WTC11 (cell line): ENCODE results near the gene TUBB4B. TPM values are rescaled to one million over a fixed set of nuclear protein-coding genes. Genes with fewer than 3 reads are reported as not detected.
A peak's percentile ranks its signal among the peaks of the same experiment; 100 is the strongest.

Experiments used
- ATAC-seq: fragments of 200-7000 bp; cut with Tn5 transposase; 2 replicates; pipeline ENCODE4 v1.10.0; 2021; ENCODE audit warnings: mild to moderate bottlenecking, moderate library complexity
- CTCF ChIA-PET: fragments of 300-600 bp; sonication (Branson Sonifier 250); formaldehyde crosslinking; loops from one replicate; lab custom pipeline; 2021; ENCODE audit warnings: antibody characterized with exemption; lab: Charles Lee
- POLR2A ChIA-PET: fragments of 350-600 bp; sonication (Branson Sonifier 250); formaldehyde crosslinking; loops from one replicate; lab custom pipeline; 2021; ENCODE audit warnings: antibody characterized with exemption; lab: Charles Lee
- DNase-seq: peaks from one replicate; pipeline ENCODE4 v3.0.0; 2021; ENCODE audit warnings: low spot score
- H3K27ac Mint-ChIP-seq: 2 replicates; pipeline ENCODE4 v1.8.0; 2021; ENCODE audit warnings: mixed read lengths
- H3K27me3 Mint-ChIP-seq: 2 replicates; pipeline ENCODE4 v1.8.0; 2021; ENCODE audit warnings: low read depth, mild to moderate bottlenecking, moderate library complexity, mixed read lengths
- H3K36me3 Mint-ChIP-seq: 2 replicates; pipeline ENCODE4 v1.8.0; 2021; ENCODE audit warnings: mixed read lengths
- H3K4me1 Mint-ChIP-seq: 2 replicates; pipeline ENCODE4 v1.8.0; 2022; ENCODE audit warnings: mixed read lengths
- H3K4me3 Mint-ChIP-seq: 2 replicates; pipeline ENCODE4 v1.8.0; 2021; ENCODE audit warnings: mild to moderate bottlenecking, moderate library complexity, mixed read lengths
- H3K9me3 Mint-ChIP-seq: 2 replicates; pipeline ENCODE4 v1.8.0; 2021; ENCODE audit warnings: mixed read lengths
- CREB1 ChIP-seq: sonication (generic); formaldehyde crosslinking; IDR thresholded peaks from 2 replicates; pipeline ENCODE4 v1.8.0; 2023; ENCODE audit warnings: mild to moderate bottlenecking, missing genetic modification reagents
- CREM ChIP-seq: sonication (generic); formaldehyde crosslinking; IDR thresholded peaks from 2 replicates; pipeline ENCODE4 v1.8.1; 2022; ENCODE audit warnings: mild to moderate bottlenecking, missing genetic modification reagents, moderate library complexity
- GTF2I ChIP-seq: fragments of 250-450 bp; sonication (Bioruptor Pico); conservative IDR thresholded peaks from 2 replicates; pipeline ENCODE4 v1.4.0; 2021; ENCODE audit warnings: mild to moderate bottlenecking
- HMGA2 ChIP-seq: fragments of 250-450 bp; sonication (Bioruptor Pico); IDR thresholded peaks from 2 replicates; pipeline ENCODE4 v1.4.0; 2021; ENCODE audit warnings: mild to moderate bottlenecking, moderate library complexity
- JAZF1 ChIP-seq: fragments of 250-450 bp; sonication (Bioruptor Pico); IDR thresholded peaks from 2 replicates; pipeline ENCODE4 v1.9.0; 2021; ENCODE audit warnings: moderate library complexity, mild to moderate bottlenecking, inconsistent platforms
- JUN ChIP-seq: sonication (generic); formaldehyde crosslinking; IDR thresholded peaks from 2 replicates; pipeline ENCODE4 v1.8.0; 2023; ENCODE audit warnings: mild to moderate bottlenecking, missing genetic modification reagents
- NR2C2 ChIP-seq: sonication (generic); formaldehyde crosslinking; IDR thresholded peaks from 2 replicates; pipeline ENCODE4 v1.8.0; 2022; ENCODE audit warnings: mild to moderate bottlenecking, missing genetic modification reagents
- RELA ChIP-seq: sonication (generic); formaldehyde crosslinking; IDR thresholded peaks from 2 replicates; pipeline ENCODE4 v1.8.1; 2022; ENCODE audit warnings: missing genetic modification reagents, mild to moderate bottlenecking, borderline replicate concordance
- SMAD3 ChIP-seq: sonication (generic); formaldehyde crosslinking; IDR thresholded peaks from 2 replicates; pipeline ENCODE4 v1.8.0; 2022; ENCODE audit warnings: missing genetic modification reagents, mild to moderate bottlenecking, borderline replicate concordance
- ZNF232 ChIP-seq: sonication (generic); formaldehyde crosslinking; IDR thresholded peaks from 2 replicates; pipeline ENCODE4 v1.8.0; 2022; ENCODE audit warnings: mild to moderate bottlenecking, missing genetic modification reagents
- ZNF423 ChIP-seq: fragments of 250-450 bp; sonication (Bioruptor Pico); IDR thresholded peaks from 2 replicates; pipeline ENCODE4 v2.1.2; 2022; ENCODE audit warnings: mild to moderate bottlenecking, moderate library complexity
- total RNA-seq: library from RNA; stranded (reverse); gene quantifications from 3 replicates; pipeline ENCODE4 v1.2.3, GENCODE V29; 2021
- TF ChIP-seq, protein P1 (sequence below): sonication (generic); formaldehyde crosslinking; IDR thresholded peaks from 2 replicates; pipeline ENCODE4 v1.8.1; 2022; ENCODE audit warnings: missing genetic modification reagents, borderline replicate concordance
- TF ChIP-seq, protein P2 (sequence below): fragments of 250-450 bp; sonication (Bioruptor Pico); conservative IDR thresholded peaks from 2 replicates; pipeline ENCODE4 v1.9.0; 2021; ENCODE audit warnings: mild to moderate bottlenecking
- TF ChIP-seq, protein P3 (sequence below): sonication (generic); formaldehyde crosslinking; conservative IDR thresholded peaks from 2 replicates; pipeline ENCODE4 v1.8.1; 2023; ENCODE audit warnings: mild to moderate bottlenecking, low read depth, missing genetic modification reagents, moderate library complexity
- TF ChIP-seq, protein P4 (sequence below): fragments of 250-450 bp; sonication (Bioruptor Pico); IDR thresholded peaks from 2 replicates; pipeline ENCODE4 v1.9.0; 2021; ENCODE audit warnings: mild to moderate bottlenecking
- TF ChIP-seq, protein P5 (sequence below): sonication (generic); formaldehyde crosslinking; IDR thresholded peaks from 2 replicates; pipeline ENCODE4 v1.8.0; 2022; ENCODE audit warnings: mild to moderate bottlenecking, missing genetic modification reagents
- TF ChIP-seq, protein P6 (sequence below): sonication (generic); formaldehyde crosslinking; IDR thresholded peaks from 2 replicates; pipeline ENCODE4 v1.8.1; 2022; ENCODE audit warnings: low read depth, missing genetic modification reagents, borderline replicate concordance

TUBB4B gene
- total RNA-seq, 1 experiment from 2014 or later, result 375 TPM

DNA sequence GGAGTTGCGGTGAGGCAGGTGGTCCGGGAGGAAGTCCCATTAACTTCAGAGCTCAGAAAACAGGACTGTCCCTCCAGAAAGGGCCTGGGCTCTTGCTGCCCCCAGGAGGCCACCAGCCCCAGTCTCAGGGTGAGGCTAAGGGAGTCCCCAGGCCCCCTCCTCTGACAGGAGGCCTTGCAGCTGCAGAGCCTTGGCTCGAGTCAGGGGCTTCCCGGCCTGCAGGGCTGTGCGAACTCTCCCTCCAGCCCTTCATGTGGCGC lies 6.8 kb downstream of the TUBB4B start (continued):
- TF ChIP-seq, protein P1, sequence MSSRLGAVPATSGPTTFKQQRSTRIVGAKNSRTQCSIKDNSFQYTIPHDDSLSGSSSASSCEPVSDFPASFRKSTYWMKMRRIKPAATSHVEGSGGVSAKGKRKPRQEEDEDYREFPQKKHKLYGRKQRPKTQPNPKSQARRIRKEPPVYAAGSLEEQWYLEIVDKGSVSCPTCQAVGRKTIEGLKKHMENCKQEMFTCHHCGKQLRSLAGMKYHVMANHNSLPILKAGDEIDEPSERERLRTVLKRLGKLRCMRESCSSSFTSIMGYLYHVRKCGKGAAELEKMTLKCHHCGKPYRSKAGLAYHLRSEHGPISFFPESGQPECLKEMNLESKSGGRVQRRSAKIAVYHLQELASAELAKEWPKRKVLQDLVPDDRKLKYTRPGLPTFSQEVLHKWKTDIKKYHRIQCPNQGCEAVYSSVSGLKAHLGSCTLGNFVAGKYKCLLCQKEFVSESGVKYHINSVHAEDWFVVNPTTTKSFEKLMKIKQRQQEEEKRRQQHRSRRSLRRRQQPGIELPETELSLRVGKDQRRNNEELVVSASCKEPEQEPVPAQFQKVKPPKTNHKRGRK (CRISPR knock-in tag), result no peak
- TF ChIP-seq JAZF1 (CRISPR knock-in tag), result no peak
- TF ChIP-seq, protein P2, sequence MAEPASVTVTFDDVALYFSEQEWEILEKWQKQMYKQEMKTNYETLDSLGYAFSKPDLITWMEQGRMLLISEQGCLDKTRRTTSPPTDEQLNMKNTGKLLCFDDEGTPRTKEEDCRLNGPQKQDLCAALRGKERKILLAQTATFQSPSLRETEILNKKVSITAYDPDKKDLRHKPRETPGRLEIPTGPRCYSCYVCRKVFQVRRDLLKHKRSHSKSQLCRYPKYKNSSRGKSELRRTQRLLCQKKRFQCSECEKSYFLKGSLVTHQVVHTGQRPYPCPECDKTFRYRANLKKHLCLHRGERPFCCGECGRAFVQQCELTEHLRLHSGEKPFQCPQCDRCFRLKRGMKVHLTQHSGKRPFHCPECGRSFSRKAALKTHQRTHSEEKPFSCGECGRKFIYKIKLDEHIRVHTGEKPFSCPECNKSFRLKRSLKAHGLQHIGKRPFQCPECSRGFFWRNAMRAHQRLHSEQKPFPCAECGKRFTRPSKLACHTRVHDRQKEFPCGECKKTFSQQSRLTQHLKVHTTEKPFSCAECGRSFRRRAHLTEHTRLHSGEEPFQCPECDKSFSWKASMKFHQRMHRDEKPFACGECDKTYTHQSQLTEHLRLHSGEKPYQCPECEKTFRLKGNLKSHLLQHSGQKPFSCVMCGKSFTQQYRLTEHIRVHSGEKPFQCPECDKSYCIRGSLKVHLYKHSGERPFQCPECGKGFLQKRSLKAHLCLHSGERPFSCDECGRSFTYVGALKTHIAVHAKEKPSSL (CRISPR knock-in tag), result no peak
- TF ChIP-seq, protein P3, sequence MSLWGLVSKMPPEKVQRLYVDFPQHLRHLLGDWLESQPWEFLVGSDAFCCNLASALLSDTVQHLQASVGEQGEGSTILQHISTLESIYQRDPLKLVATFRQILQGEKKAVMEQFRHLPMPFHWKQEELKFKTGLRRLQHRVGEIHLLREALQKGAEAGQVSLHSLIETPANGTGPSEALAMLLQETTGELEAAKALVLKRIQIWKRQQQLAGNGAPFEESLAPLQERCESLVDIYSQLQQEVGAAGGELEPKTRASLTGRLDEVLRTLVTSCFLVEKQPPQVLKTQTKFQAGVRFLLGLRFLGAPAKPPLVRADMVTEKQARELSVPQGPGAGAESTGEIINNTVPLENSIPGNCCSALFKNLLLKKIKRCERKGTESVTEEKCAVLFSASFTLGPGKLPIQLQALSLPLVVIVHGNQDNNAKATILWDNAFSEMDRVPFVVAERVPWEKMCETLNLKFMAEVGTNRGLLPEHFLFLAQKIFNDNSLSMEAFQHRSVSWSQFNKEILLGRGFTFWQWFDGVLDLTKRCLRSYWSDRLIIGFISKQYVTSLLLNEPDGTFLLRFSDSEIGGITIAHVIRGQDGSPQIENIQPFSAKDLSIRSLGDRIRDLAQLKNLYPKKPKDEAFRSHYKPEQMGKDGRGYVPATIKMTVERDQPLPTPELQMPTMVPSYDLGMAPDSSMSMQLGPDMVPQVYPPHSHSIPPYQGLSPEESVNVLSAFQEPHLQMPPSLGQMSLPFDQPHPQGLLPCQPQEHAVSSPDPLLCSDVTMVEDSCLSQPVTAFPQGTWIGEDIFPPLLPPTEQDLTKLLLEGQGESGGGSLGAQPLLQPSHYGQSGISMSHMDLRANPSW (CRISPR knock-in tag), result no peak
- no peak for TF ChIP-seq CREM (CRISPR knock-in tag)
- TF ChIP-seq, all 79 proteins: peak for 0

DNA sequence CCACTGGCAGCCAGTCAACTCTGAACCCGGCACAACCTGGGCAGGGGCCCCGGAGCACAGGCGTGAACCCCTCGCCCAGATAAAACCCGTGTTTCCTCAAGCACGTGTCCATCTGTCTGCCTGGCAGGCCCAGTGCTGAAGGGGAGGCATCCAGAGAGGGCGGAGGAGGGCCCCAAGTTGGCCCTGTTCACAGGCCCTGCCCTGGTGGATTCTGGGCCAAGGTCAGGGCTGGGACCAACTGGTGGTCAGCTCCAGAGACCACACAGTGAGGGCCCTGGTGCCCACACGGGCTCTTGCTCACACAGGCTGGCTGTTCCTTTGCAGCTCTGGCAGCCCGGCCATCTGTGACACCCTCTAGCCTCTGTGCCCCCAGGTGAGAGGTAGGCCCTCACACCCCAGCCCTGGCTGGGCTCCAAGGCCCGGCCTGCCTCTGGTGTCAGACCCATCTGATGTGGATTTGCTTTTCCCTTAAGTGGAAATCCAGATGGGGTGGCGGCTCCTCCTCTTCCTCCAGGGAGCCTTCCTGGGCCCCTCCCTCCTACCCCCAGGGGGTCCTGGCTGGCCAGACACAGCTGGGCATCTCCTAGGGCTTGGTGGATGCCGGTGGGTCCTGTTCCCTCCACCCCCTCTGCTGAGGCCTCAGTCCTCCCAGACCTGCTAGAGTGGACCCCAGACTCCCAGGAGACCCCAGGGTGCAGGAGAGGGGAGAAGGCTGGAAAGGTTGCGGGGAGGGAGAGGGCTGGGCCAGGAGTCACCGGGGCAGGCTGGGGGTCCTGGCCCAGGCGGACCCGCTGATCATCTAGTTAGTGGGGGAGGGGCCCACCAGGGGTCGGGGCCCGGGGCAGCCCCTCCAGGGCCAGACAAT lies 9.5 kb downstream of the TUBB4B start:
- H3K9me3 Mint-ChIP-seq, result no peaks in the 10 kb centered on the region
- ChIA-PET POLR2A (interaction anchor here (4.2 kb wide), 1 partner anchor 10 kb away, joined by 30 read pairs; the partner anchor contains the start of gene TUBB4B), CTCF (interaction anchor here (1.2 to 5.9 kb wide), 2 partner anchors 14 to 52 kb away, joined by 3 to 46 read pairs; partner anchors contain the start of gene NRARP)
- peaks cover 8% of the 10 kb centered on the region for H3K4me1 Mint-ChIP-seq
- ATAC-seq (no peak), DNase-seq (no peak)
- no peak overlapping the region for H3K27ac Mint-ChIP-seq
- H3K27me3 Mint-ChIP-seq, result peaks cover 11% of the 10 kb centered on the region
- H3K4me3 Mint-ChIP-seq, result no peak overlapping the region
- no peaks in the 10 kb centered on the region for H3K36me3 Mint-ChIP-seq
- TF ChIP-seq NR2C2, result no peak
- TF ChIP-seq SMAD3 (CRISPR knock-in tag), result no peak
- TF ChIP-seq GTF2I (CRISPR knock-in tag), result no peak
- peak; percentile 8; the same call in 1 of the 2 replicates for TF ChIP-seq ZNF423 (CRISPR knock-in tag)

DNA sequence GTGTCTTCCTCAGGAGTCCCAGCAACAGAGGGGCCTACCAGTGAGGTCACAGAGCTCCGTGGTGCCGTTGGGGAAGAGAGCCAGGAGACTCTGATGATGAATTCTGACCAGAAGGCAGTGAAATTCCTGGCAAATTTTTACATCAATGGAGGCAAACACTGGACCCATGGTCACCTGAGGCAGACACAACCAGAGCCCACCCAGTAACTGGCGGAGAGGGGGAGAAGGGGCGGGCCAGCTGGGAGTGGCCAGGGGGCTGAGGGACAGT lies 10.0 kb downstream of the TUBB4B start, which contains the start of gene STPG3:
TSS of gene STPG3 (plus strand) at position 93 of the 268 bp plus-strand sequence. CDS start at position 94, 1 bp downstream.
- Mint-ChIP-seq H3K27ac (no peak within 1 kb of the TSS), H3K4me3 (no peak within 1 kb of the TSS), H3K36me3 (no peaks in the 10 kb centered on the region), H3K27me3 (peaks cover 11% of the 10 kb centered on the region), H3K4me1 (peaks cover 8% of the 10 kb centered on the region), H3K9me3 (no peaks in the 10 kb centered on the region)
- ChIA-PET CTCF (interaction anchor here (1.1 to 4.6 kb wide), 3 partner anchors 11 to 51 kb away, joined by 3 to 59 read pairs (median 7); partner anchors contain the start of genes NRARP and TUBB4B), POLR2A (interaction anchor here (0.5 to 4.2 kb wide), 2 partner anchors 11 to 43 kb away, joined by 3 to 30 read pairs; partner anchors contain the start of gene TUBB4B)
- DNase-seq (no peak), ATAC-seq (no peak)
- TF ChIP-seq HMGA2 (CRISPR knock-in tag), result no peak
- no peak for TF ChIP-seq RELA (CRISPR knock-in tag)
- TF ChIP-seq, protein P4, sequence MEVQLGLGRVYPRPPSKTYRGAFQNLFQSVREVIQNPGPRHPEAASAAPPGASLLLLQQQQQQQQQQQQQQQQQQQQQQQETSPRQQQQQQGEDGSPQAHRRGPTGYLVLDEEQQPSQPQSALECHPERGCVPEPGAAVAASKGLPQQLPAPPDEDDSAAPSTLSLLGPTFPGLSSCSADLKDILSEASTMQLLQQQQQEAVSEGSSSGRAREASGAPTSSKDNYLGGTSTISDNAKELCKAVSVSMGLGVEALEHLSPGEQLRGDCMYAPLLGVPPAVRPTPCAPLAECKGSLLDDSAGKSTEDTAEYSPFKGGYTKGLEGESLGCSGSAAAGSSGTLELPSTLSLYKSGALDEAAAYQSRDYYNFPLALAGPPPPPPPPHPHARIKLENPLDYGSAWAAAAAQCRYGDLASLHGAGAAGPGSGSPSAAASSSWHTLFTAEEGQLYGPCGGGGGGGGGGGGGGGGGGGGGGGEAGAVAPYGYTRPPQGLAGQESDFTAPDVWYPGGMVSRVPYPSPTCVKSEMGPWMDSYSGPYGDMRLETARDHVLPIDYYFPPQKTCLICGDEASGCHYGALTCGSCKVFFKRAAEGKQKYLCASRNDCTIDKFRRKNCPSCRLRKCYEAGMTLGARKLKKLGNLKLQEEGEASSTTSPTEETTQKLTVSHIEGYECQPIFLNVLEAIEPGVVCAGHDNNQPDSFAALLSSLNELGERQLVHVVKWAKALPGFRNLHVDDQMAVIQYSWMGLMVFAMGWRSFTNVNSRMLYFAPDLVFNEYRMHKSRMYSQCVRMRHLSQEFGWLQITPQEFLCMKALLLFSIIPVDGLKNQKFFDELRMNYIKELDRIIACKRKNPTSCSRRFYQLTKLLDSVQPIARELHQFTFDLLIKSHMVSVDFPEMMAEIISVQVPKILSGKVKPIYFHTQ (CRISPR knock-in tag), result no peak
- no peak for TF ChIP-seq CREM (CRISPR knock-in tag)
- TF ChIP-seq, protein P5, sequence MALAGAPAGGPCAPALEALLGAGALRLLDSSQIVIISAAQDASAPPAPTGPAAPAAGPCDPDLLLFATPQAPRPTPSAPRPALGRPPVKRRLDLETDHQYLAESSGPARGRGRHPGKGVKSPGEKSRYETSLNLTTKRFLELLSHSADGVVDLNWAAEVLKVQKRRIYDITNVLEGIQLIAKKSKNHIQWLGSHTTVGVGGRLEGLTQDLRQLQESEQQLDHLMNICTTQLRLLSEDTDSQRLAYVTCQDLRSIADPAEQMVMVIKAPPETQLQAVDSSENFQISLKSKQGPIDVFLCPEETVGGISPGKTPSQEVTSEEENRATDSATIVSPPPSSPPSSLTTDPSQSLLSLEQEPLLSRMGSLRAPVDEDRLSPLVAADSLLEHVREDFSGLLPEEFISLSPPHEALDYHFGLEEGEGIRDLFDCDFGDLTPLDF (CRISPR knock-in tag), result no peak
- TF ChIP-seq JUN, result no peak
- no peak for TF ChIP-seq ZNF232 (CRISPR knock-in tag)
- TF ChIP-seq, protein P6, sequence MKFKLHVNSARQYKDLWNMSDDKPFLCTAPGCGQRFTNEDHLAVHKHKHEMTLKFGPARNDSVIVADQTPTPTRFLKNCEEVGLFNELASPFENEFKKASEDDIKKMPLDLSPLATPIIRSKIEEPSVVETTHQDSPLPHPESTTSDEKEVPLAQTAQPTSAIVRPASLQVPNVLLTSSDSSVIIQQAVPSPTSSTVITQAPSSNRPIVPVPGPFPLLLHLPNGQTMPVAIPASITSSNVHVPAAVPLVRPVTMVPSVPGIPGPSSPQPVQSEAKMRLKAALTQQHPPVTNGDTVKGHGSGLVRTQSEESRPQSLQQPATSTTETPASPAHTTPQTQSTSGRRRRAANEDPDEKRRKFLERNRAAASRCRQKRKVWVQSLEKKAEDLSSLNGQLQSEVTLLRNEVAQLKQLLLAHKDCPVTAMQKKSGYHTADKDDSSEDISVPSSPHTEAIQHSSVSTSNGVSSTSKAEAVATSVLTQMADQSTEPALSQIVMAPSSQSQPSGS (CRISPR knock-in tag), result no peak
- TF ChIP-seq, protein P2 (CRISPR knock-in tag), result no peak
- TF ChIP-seq CREB1 (CRISPR knock-in tag), result no peak
